WI38 (cell line): ENCODE data around the gene SAG.
A peak's percentile ranks its signal among the peaks of the same experiment; 100 is the strongest.

Source experiments
- H3K4me3 ChIP-seq: 2 replicates; pipeline ENCODE4 v1.5.1; 2011; ENCODE audit warnings: low read depth, mild to moderate bottlenecking, control low read depth, low read length
- TF ChIP-seq, protein P1 (sequence below): IDR thresholded peaks from 2 replicates; pipeline ENCODE4 v1.5.1; 2012; ENCODE audit warnings: low read depth, mild to moderate bottlenecking, control low read depth, low read length

The SAG gene

DNA sequence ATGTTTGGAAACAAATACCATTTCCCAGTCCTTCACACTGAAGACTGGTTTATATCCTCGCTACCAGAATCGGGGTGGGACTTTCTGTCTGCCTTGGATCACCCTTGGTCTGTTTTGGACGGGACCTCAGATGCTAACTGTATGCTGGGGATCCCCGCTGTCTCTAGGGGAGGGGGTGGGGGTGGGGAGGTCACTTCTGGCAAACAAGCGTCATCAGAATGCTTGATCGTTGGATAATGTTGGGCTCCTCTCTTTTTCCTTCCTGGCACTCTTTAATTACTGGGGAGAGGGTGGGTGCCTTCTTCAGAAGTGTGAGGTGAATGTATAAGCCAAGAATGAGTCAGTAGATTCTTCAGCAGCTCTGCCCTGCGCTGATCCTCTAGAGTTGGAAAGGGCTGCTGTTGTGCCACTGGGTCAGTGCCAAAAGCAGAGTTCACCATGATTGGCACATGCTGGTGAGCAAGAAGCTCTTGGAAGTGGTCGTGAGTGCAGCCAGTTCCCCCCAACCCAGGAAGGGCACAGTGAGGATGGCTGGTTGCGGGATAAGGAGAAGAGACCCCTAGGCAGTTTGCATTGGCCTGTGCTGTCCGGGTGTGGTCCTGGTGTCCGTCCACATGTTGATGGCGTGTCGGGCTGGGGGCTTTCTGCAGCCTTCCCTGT lies 78.9 kb downstream of the SAG start:
- H3K4me3 ChIP-seq, result no peak overlapping the region
- TF ChIP-seq, protein P1, sequence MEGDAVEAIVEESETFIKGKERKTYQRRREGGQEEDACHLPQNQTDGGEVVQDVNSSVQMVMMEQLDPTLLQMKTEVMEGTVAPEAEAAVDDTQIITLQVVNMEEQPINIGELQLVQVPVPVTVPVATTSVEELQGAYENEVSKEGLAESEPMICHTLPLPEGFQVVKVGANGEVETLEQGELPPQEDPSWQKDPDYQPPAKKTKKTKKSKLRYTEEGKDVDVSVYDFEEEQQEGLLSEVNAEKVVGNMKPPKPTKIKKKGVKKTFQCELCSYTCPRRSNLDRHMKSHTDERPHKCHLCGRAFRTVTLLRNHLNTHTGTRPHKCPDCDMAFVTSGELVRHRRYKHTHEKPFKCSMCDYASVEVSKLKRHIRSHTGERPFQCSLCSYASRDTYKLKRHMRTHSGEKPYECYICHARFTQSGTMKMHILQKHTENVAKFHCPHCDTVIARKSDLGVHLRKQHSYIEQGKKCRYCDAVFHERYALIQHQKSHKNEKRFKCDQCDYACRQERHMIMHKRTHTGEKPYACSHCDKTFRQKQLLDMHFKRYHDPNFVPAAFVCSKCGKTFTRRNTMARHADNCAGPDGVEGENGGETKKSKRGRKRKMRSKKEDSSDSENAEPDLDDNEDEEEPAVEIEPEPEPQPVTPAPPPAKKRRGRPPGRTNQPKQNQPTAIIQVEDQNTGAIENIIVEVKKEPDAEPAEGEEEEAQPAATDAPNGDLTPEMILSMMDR, result no peak

DNA sequence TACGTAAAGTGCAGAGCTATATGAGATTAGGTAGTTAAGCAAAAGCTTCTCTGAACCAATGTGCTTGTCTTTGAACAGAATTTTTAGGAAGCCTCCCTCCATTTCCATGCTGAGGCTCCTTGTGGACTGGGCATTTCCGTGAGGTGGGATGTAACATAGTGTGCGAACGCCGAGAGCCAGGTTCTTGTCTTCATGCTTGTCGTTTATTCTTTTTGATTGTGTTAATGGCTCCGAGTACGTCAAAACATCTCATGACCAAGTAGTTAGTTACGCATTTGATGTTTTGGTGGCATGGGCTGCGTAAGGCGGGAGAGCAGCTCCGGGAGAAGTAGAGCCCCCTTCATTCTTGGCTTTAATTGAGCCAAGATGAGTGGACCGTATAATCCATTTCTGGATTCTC lies 79.6 kb downstream of the SAG start:
- TF ChIP-seq, protein P1, result no peak
- no peak overlapping the region for H3K4me3 ChIP-seq

DNA sequence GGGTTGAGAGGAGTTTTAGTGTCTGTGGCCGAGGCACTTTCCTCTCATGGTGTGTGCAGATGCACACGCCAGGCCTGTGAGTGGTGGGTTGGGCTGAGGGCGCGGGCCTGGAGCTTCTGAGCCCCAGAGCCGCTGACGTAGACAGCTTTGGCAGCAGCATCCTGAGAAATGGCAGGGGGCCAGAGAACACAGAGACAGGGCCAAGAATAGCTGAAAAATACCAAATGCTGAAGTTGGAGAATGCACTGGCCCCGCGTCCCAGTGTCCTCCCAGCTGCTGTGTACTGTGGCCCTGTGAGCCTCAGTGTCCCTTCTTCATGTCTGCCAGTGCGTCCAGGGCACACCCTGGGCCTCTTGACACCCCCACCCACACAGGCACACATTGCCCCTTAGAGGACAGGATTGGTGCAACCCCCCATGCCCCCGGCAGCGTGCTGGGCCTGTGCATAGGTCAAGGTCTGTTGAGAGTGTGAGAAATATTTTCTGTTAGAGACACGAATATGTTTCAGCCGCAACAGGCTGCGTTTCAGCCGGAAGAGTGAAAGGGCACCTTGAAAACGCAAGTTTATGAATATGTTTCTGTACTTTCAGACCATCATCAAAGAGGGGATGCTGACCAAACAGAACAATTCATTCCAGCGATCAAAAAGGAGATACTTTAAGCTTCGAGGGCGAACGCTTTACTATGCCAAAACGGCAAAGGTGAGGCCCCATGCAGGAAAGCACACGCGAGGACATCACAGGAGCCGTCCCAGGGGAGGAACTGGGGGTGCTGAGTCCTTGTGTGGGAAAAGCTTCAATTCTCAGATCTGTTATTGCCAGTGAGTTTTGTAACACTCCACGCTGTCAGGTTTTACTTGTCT lies 80.3 kb downstream of the SAG start:
- TF ChIP-seq, protein P1, result no peak
- H3K4me3 ChIP-seq, result 0 out of 2 replicates have a peak overlapping the region, but pooled peaks have one; percentile 15

GRCh38 chr2:233389601-233390125 lies 82.0 kb downstream of the SAG start:
- TF ChIP-seq, protein P1, result no peak
- H3K4me3 ChIP-seq, result no peak overlapping the region

DNA sequence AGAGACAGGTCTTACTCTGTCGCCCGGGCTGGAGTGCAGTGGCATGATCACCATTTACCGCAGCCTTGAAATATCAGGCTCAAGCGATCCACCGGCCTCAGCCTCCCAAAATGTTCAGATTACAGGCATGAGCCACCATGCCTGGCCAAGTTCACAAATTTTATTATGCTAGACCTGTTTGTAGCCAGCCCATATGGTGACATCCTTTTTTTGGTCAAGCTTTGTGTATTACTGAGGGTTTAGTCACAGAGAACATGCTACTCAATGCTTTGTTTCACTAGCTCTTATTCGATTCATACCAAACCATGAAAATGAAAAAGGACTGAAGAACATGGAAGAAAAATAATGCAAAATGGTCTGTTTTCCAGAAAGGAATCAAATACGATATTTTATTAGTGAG lies 88.1 kb downstream of the SAG start:
- no peak overlapping the region for H3K4me3 ChIP-seq
- TF ChIP-seq, protein P1, result no peak
